GOT3 (cell line): ENCODE results near the gene NCOA5.
A peak's percentile ranks its signal among the peaks of the same experiment; 100 is the strongest.
"Not testable (repeated sequence)": the region's sequence is repeated elsewhere in the genome, so short reads cannot be mapped to it uniquely, and the experiment has no call there.

Source experiments
- DNase-seq: peaks from one replicate; lab custom pipeline; 2025; ENCODE audit warnings: mixed read lengths; lab: John Stamatoyannopoulos, UW

The NCOA5 gene

GRCh38 chr20:46120136-46120535, 30.4 kb upstream of the NCOA5 start:
- no peak for DNase-seq

GRCh38 chr20:46119547-46119946, 29.8 kb upstream of the NCOA5 start:
- DNase-seq = no peak

DNA sequence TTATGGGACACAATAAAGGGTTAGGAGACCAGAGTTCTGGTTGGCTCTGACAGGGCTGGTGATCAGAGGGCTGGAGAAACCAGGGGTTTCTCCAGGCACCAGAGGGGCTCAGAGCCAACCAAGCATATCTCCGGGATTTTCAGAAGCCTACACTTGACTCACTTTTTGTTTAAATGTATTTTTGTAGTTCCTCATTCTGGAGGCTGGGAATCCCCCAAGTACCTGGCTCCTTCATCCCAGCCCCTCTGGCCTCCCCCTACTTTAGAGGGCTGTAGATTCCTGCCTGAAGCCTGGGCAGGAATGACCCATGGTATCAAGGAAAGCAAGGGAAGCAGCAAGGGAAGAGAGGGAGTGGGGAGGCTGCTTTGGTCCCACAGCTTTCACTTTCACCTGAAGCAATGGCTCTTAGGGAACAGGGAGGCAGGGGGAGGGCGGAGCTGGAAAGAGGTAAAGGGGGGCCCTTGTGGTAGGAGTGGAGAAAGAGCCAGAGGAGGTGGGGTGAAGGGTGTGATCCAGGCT, 29.3 kb upstream of the NCOA5 start:
- no peak for DNase-seq

- DNase-seq = no peak
Observed at GRCh38 chr20:46118481-46119020, 28.8 kb upstream of the NCOA5 start.

GRCh38 chr20:46117704-46118467, 28.1 kb upstream of the NCOA5 start, which contains the start of gene CD40:
TSS of gene CD40 (plus strand) at chr20:46118314. CDS start at chr20:46118344, 30 bp downstream.
- peak; percentile 58 for DNase-seq

GRCh38 chr20:46114449-46114848, 24.7 kb upstream of the NCOA5 start:
- no peak for DNase-seq

GRCh38 chr20:46113113-46113470, 23.3 kb upstream of the NCOA5 start:
- no peak for DNase-seq

DNA sequence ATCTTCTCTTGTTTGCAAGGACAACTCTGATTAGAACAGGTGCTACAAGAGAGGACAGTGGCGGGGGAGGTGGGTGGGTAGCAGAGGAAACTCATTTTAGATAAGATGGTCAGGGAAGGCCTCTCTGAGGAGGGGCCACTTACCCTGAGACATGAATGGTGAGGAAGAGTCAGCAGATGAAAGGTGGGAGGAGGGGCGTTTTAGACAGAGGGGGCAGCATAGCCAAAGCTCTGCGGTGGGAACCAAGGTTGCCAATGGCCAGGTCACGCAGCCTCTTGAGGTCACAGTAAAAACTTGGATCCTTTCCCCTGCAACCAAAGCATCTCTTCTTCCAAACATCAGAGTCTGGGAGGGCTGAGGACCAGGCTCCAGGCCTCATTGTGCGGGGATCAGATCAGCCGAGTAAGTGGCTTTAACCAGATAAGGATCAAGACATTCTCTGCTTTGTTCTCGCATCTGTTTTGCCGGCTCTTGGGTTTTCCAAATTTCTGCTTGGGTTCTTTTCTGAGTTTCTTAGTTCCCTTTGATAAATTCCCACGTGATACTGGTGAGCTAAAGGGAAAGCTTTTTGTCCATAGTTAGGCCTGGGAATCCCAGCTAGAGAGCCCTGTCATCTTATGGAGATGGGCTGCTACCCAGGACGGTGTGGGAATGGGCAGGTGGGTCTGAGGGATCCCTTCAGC, 22.8 kb upstream of the NCOA5 start:
- DNase-seq = no peak

- DNase-seq = no peak
Observed at GRCh38 chr20:46111836-46112212, 22.1 kb upstream of the NCOA5 start.

- DNase-seq = no peak
Observed at GRCh38 chr20:46111028-46111835, 21.5 kb upstream of the NCOA5 start.

GRCh38 chr20:46108976-46109375, 19.2 kb upstream of the NCOA5 start:
- no peak for DNase-seq

DNA sequence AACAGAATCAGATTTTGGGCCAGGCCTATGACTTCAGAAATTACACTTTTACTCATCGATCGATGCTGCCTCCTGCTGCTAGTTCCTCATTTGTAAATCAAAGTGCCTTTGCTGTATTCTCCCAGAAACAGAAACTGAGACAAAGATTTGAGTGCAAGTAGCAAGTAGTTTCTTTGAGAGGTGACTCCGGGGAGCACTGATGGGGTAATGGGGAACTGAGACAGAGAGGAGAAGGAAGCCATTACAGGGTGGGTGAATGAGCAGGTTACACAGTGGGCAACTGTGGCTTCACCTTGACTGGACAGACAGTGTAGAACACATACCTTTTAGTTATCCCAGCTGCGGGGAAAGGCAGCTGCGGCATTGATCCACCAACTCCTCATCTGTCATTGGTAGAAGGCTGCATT, 18.7 kb upstream of the NCOA5 start:
- DNase-seq = no peak

GRCh38 chr20:46107061-46107460, 17.3 kb upstream of the NCOA5 start:
- no peak for DNase-seq

GRCh38 chr20:46104262-46104661, 14.5 kb upstream of the NCOA5 start:
- DNase-seq = no peak

GRCh38 chr20:46102940-46103339, 13.2 kb upstream of the NCOA5 start:
- no peak for DNase-seq

DNA sequence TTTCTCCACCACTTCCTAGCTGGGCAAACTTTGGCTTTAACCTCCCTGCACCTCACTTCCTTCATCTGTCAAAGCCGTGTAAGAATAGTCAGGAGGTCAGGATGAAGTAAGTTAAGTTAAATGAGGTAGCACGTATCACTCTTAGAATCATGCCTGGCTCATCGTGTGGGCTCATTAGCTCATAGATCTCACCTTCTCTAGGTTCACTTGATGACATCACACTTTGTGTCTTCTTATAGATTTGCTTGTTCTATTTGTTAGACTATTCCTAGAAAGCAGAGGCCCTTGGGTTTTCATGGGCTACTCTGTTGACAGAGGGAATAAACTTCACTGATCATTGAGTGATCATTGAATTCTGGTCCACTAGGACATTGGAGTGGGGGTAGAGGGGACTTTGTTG, 12.2 kb upstream of the NCOA5 start:
- no peak for DNase-seq

DNA sequence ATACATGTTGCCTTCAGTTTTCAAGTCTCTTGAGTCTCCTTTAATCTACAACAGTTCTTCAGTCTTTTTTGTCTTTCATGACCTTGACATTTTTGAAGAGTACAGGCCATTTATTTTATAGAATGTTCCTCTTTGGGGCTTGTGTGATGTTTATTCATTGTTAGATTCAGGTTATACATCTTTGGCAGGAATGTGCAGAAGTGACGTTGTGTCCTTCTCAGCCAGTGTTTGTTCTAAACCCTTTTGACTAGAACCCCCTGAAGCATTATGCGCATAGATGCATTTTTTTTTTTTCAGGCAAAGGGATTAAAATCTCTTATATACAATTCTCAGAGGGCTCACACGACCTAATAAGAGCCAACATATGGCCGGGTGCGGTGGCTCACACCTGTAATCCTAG, 11.2 kb upstream of the NCOA5 start:
- DNase-seq = no peak

- DNase-seq = not testable (repeated sequence)
Observed at GRCh38 chr20:46100444-46100843, 10.7 kb upstream of the NCOA5 start.

DNA sequence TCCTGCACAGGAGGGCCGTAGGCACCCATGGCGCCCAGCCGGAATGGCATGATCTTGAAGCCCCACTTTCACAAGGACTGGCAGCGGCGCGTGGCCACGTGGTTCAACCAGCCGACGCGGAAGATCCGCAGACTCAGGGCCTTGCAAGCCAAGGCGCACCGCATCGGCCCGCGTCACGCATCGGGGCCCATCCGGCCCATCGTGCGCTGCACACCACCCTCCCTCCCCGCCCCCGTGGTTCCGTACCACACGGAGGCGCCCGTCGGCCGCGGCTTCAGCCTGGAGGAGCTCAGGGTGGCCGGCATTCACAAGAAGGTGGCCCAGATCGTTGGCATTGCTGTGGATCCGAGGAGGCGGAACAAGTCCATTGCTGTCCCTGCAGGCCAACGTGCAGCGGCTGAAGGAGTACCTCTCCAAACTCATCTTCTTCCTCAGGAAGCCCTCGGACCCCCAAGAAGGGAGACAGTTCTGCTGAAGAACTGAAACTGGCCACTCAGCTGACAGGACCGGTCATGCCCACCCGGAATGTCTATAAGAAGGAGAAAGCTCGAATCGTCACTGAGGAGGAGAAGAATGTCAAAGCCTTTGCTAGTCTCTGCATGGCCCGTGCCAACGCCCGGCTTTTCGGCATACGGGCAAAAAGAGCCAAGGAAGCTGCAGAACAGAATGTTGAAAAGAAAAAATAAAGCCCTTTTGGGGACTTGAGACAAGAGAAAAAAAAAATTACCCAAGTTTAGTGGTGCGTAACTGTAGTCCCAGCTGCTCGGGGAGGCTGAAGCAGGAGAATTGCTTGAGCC, 9.9 kb upstream of the NCOA5 start:
- DNase-seq = no peak

GRCh38 chr20:46093531-46093930, 3.8 kb upstream of the NCOA5 start:
- DNase-seq = no peak
